Activated CD8-positive, alpha-beta memory T cell treated with anti-CD3 and anti-CD28 coated beads, Interleukin-2, amount 50 U/mL, for 24 hours (primary cell): ENCODE results near the gene ISCA2.
"Not testable (repeated sequence)": the region's sequence is repeated elsewhere in the genome, so short reads cannot be mapped to it uniquely, and the experiment has no call there.

Experiments used
- DNase-seq: peaks from one replicate; pipeline ENCODE4 v3.0.0-alpha.2; 2020; ENCODE audit errors: extremely low read depth

Gene ISCA2

DNA sequence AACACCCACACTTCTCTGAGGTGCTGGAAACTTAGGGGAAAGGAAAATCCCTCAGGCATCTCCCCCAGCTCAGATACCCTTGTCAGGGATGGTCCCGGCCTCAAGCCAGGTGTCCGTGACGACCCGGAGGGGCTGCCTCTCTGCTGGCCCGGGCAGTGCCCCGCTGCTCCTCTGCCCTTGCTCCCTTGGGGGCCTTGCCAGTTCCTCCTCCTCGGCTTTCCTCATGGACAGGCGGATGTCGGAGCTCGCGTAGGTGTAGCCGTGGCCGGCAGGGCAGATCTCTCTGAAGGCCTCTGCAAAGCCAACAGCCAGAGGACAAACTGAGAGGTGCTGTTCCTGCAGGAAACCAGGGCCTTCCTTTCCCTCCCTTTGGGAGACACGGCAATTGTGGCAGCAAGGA is 34.8 kb downstream of the ISCA2 start:
- DNase-seq, result no peak

DNA sequence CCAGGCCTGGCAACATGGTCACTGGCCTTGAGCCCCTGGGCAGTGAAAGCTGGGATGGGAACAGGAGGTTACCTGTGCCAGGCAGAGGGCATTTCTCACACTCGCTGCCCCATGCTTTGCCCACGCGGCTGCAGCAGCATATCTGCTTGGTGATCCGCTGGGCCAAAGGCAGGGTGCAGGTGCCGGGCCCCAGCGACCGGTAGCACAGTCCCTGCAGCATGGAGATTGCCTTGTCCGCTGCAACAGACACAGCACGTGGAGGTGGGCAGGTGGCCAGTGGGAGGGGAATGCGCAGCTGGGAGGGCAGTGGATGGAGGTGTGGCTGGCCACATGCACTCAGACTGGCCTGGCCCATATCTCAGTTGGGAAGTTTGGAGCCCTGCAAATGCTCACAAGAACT is 35.3 kb downstream of the ISCA2 start:
- no peak for DNase-seq

DNA sequence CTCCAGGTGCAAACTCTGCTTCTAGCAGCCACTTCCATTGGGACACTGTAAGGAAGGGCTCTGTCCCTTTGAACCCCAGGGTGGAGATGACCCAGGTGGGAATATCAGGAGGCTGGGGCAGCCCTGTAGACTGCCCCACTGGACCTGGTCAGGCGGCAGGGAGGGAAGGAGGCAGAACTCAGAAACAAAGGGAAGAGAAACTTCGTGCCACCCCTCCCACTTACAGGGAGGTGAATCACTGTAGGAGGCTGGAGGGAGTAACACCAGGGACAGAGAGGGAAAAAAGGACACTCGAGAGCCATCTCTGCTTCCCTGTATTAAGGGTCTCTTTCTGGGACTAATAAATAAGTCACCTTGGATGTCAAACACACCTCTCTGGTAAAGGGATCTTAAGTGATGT is 37.4 kb downstream of the ISCA2 start:
- DNase-seq, result no peak

DNA sequence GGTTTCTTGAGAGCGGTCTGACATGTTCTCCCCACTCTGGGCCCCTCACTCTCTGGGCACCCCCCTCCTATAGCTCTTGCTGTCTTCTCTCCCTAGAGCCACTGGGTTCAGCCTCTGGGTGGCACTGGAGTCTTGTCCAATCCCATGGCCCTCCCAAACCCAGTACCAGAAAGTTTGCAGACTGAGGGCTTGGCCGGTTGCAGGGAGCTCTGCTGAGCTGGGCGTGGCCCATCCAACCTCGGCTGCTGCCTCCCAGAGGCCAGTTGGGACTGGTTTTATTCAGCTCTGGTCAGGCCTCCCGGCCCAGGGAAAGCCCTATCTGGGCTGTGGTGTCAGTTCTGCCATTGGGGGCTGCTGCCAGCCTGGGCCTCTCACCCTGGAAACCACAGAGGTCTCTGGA is 37.9 kb downstream of the ISCA2 start:
- DNase-seq, result no peak

DNA sequence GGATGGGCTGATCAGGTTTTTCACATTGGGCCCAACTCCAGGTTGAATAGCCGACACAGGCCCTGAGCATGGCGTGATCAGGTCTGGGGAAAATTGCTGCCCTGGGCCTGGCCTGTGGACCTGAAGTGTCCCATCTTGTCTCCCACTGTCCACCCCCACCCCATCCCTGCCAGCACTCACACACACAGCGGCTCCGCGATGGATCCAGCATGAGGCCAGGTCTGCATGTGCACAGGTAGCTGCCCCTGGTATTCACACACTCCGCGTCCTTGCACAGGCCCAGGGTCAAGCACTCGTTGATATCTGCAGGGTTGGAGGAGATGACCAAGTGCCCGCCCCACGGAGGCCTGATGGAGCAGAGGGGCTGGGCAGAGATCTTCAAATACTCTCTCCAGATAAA is 38.7 kb downstream of the ISCA2 start:
- no peak for DNase-seq

- DNase-seq, result no peak
These were observed 40.0 kb downstream of the ISCA2 start for GRCh38 chr14:74533576-74533975.

DNA sequence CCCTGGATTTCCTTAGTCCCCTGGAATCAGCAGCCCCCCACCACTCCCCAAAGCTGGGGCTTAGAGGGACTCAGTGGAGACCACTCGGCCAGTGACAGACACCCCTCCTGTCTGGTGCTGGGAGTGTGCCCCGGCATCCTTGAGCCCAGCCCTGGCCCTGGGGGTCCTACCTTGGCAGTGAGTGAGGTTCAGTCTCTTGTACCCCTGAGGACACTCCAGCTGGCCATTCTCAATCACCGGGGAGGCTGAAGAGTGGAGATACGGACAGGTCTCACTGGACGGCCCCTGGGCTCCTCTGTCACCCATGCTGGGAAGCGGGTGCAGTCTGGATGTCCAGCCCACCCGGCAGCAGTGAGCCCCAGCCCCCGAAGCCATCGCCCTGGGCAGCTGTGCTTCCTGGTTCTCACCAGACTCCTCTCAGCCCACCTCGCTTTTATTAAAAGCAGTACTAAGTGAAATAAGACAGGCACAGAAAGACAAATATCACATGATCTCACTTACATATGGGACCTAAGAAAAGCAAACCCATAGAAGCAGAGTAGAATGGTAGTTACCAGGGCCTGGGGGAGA is 42.3 kb downstream of the ISCA2 start:
- DNase-seq, result no peak

DNA sequence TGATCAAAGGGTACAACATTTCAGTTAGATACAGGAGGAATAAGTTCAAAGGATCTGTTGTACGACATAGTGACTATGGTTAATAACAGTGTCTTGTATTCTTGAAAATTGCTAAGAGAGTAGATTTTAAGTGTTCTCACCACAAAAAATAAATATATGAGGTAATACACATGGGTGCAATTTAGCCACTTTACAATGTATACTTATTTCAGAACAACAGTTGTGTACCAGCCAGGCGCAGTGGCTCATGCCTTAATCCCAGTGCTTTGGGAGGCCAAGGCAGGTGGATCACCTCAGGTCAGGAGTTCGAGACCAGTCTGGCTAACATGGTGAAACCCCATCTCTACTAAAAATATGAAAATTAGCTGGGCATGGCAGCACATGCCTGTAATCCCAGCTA is 42.8 kb downstream of the ISCA2 start:
- not testable (repeated sequence) for DNase-seq

DNA sequence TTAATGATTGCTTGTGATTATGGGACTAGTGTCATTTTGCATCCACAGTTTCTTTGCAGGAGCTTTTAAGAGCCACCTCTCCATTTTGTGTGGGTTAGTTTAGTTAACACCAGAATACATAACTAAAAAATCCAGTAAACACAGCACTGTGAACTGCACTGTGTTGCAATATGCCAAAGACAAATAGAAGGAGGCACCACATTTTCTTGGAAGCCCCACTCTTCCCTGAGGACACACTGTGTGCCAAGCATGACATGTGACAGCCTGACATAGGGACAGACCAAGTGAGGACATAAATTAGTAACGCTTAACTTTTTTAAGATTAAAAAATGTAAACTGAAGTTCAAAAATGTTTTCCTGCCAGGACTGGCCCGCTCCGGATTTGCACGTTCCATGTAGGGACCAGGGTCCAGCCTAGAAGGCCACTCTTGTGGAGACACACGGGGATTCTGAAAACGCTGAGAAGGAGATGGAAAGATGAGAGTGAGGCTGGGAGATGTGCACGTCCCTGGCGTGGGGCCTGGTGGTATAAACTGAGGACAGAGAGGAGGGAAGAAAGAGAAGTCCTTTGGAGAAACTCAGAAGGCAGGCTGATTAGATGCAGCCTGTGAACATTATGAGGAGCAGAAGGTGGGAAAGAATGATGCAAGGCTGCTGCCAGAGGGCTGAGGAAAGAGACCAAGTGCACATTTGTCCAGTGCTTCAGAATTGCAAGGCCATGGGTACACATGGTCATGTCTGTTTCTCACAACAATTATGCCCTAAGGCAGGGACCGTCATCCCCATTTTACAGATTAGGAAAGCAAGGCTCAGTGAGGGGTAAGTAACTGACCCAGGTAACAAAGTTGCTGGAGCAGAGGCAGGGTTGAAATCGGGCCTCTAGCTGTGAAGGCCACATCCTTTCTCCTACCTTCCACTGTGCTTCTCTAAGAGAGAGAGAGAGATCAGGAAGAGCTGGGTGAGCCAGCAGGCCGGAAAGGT is 45.1 kb downstream of the ISCA2 start:
- no peak for DNase-seq

GRCh38 chr14:74539503-74539902 is 45.9 kb downstream of the ISCA2 start:
- no peak for DNase-seq

DNA sequence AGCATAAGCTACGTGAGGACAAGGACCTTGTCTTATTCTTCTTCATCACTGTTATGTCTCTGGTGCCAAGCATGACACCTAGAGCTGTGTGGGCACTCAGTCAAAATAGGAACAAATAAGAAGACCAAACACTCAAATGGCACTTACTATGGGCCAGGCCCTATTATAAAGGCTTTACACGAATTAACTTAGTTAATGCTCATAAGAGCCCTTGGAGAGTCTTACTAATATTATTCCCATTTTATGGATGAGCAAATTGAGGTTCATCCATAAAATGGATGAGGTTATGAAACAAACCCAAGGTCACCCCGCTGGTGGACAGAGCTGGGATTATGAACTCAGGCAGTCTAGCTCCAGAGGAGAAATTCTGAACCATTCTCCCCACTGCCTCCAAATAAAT is 47.7 kb downstream of the ISCA2 start:
- DNase-seq, result no peak

- DNase-seq, result no peak
These were observed 48.6 kb downstream of the ISCA2 start for GRCh38 chr14:74542056-74542685.

GRCh38 chr14:74543771-74544438 is 50.3 kb downstream of the ISCA2 start:
- no peak for DNase-seq

- no peak for DNase-seq
These were observed 51.8 kb downstream of the ISCA2 start for GRCh38 chr14:74545386-74545785.

GRCh38 chr14:74546416-74546815 is 52.9 kb downstream of the ISCA2 start:
- no peak for DNase-seq
